ENCODE data around the gene DIS3L2.
"Not testable (repeated sequence)": the region's sequence is repeated elsewhere in the genome, so short reads cannot be mapped to it uniquely, and the experiment has no call there.

The DIS3L2 gene

GRCh38 chr2:232310121-232310520 is 348.6 kb downstream of the DIS3L2 start:
- DNase-seq: peak; percentile 32

- DNase-seq: no peak
Observed at GRCh38 chr2:232310696-232311095, 349.2 kb downstream of the DIS3L2 start.

GRCh38 chr2:232313645-232314044 is 352.1 kb downstream of the DIS3L2 start:
- DNase-seq: not testable (repeated sequence)

- peak; percentile 80 for DNase-seq
Observed at GRCh38 chr2:232315049-232315922, 353.8 kb downstream of the DIS3L2 start.

- DNase-seq: no peak
Observed at GRCh38 chr2:232315923-232316299, 354.4 kb downstream of the DIS3L2 start.

- no peak for DNase-seq
Observed at GRCh38 chr2:232316461-232317330, 355.2 kb downstream of the DIS3L2 start.

GRCh38 chr2:232318169-232318855 is 356.8 kb downstream of the DIS3L2 start:
- DNase-seq: no peak

- no peak for DNase-seq
Observed at GRCh38 chr2:232319067-232319802, 357.7 kb downstream of the DIS3L2 start.

- no peak for DNase-seq
Observed at GRCh38 chr2:232319803-232320442, 358.4 kb downstream of the DIS3L2 start.

GRCh38 chr2:232320443-232320803 is 358.9 kb downstream of the DIS3L2 start:
- DNase-seq: no peak

- DNase-seq: peak; percentile 48
Observed at GRCh38 chr2:232321156-232321816, 359.8 kb downstream of the DIS3L2 start.

- DNase-seq: no peak
Observed at GRCh38 chr2:232321817-232322559, 360.5 kb downstream of the DIS3L2 start.

- no peak for DNase-seq
Observed at GRCh38 chr2:232322560-232323327, 361.2 kb downstream of the DIS3L2 start.

GRCh38 chr2:232323328-232323650 is 361.8 kb downstream of the DIS3L2 start:
- no peak for DNase-seq

GRCh38 chr2:232323967-232324366 is 362.5 kb downstream of the DIS3L2 start:
- not testable (repeated sequence) for DNase-seq

GRCh38 chr2:232324778-232325177 is 363.3 kb downstream of the DIS3L2 start:
- DNase-seq: no peak

- DNase-seq: peak; percentile 53
Observed at GRCh38 chr2:232325324-232326273, 364.1 kb downstream of the DIS3L2 start.

- DNase-seq: not testable (repeated sequence)
Observed at GRCh38 chr2:232326274-232327104, 365.0 kb downstream of the DIS3L2 start.
